Fibroblast of skin of left biceps (primary cell): ENCODE results near the gene WNT10A.
"Not testable (repeated sequence)": the region's sequence is repeated elsewhere in the genome, so short reads cannot be mapped to it uniquely, and the experiment has no call there.

ENCODE experiments used
- DNase-seq, 2 experiments: peaks; one replicate each; pipeline ENCODE4 v3.0.0-alpha.2; 2013; ENCODE audit warnings: low read depth in 2 of 2

WNT10A gene

GRCh38 chr2:218931751-218932150 lies 51.1 kb downstream of the WNT10A start:
- DNase-seq = not testable (repeated sequence)
